ENCODE measurements around the gene TRIM14.

TRIM14 gene

GRCh38 chr9:98159301-98159700, 40.3 kb upstream of the TRIM14 start:
- CTCF ChIA-PET, result interaction anchor here (0.6 kb wide), 1 partner anchor 88 kb away, joined by 3 read pairs; no protein-coding TSS in a partner anchor
- TF ChIP-seq L3MBTL2 (conservative IDR thresholded peaks at IDR 0.05) (no peak), CTBP1 (IDR thresholded peaks at IDR 0.05; ENCODE audit: borderline replicate concordance) (no peak), ARNT (IDR thresholded peaks at IDR 0.05) (no peak), NFRKB (IDR thresholded peaks at IDR 0.05) (no peak), FOXM1 (IDR thresholded peaks at IDR 0.05; ENCODE audit: borderline replicate concordance) (no peak), BHLHE40 (IDR thresholded peaks at IDR 0.05; ENCODE audit: borderline replicate concordance) (no peak), FOXK2 (IDR thresholded peaks at IDR 0.05) (no peak)
- POLR2A ChIA-PET, result no interaction called here
- DNase-seq (ENCODE audit: extremely low spot score), result no peak

GRCh38 chr9:98158071-98158831, 39.2 kb upstream of the TRIM14 start:
- CTCF ChIA-PET, result no interaction called here
- TF ChIP-seq ELF4 (IDR thresholded peaks at IDR 0.05) (no peak), HDGF (IDR thresholded peaks at IDR 0.05; ENCODE audit: borderline replicate concordance) (no peak), L3MBTL2 (conservative IDR thresholded peaks at IDR 0.05) (no peak), PKNOX1 (IDR thresholded peaks at IDR 0.05) (no peak), TARDBP (IDR thresholded peaks at IDR 0.05) (no peak), BHLHE40 (IDR thresholded peaks at IDR 0.05; ENCODE audit: borderline replicate concordance) (no peak), NFRKB (IDR thresholded peaks at IDR 0.05) (no peak), FOXA1 (IDR thresholded peaks at IDR 0.05) (no peak)
- no peak for DNase-seq (ENCODE audit: extremely low spot score)

GRCh38 chr9:98157372-98157771, 38.4 kb upstream of the TRIM14 start:
- DNase-seq (ENCODE audit: extremely low spot score), result no peak
- POLR2A ChIA-PET, result no interaction called here
- CTCF ChIA-PET, result no interaction called here
- no peak for TF ChIP-seq BHLHE40 (IDR thresholded peaks at IDR 0.05; ENCODE audit: borderline replicate concordance)
- no peak for TF ChIP-seq CTBP1 (IDR thresholded peaks at IDR 0.05; ENCODE audit: borderline replicate concordance)
- no peak for TF ChIP-seq PKNOX1 (IDR thresholded peaks at IDR 0.05)
- TF ChIP-seq FOXA1 (IDR thresholded peaks at IDR 0.05), result no peak
- TF ChIP-seq LEF1 (IDR thresholded peaks at IDR 0.05; ENCODE audit: borderline replicate concordance), result no peak
- no peak for TF ChIP-seq NFRKB (IDR thresholded peaks at IDR 0.05)
- TF ChIP-seq SP1 (IDR thresholded peaks at IDR 0.05), result no peak
- TF ChIP-seq FOXM1 (IDR thresholded peaks at IDR 0.05; ENCODE audit: borderline replicate concordance), result no peak
- no peak for TF ChIP-seq FOXK2 (IDR thresholded peaks at IDR 0.05)
- no peak for TF ChIP-seq ZNF384 (IDR thresholded peaks at IDR 0.05)
- TF ChIP-seq HDGF (IDR thresholded peaks at IDR 0.05; ENCODE audit: borderline replicate concordance), result no peak
- no peak for TF ChIP-seq L3MBTL2 (conservative IDR thresholded peaks at IDR 0.05)
- TF ChIP-seq ELF4 (IDR thresholded peaks at IDR 0.05), result no peak

More at GRCh38 chr9:98158071-98158831, 39.2 kb upstream of the TRIM14 start:
- POLR2A ChIA-PET, result no interaction called here

- CTCF ChIA-PET, result no interaction called here
- DNase-seq (ENCODE audit: extremely low spot score), result no peak
- TF ChIP-seq ELF4 (IDR thresholded peaks at IDR 0.05), result no peak
- TF ChIP-seq BHLHE40 (IDR thresholded peaks at IDR 0.05; ENCODE audit: borderline replicate concordance), result no peak
- no peak for TF ChIP-seq NFRKB (IDR thresholded peaks at IDR 0.05)
- TF ChIP-seq PKNOX1 (IDR thresholded peaks at IDR 0.05), result no peak
- TF ChIP-seq FOXK2 (IDR thresholded peaks at IDR 0.05), result no peak
- TF ChIP-seq L3MBTL2 (conservative IDR thresholded peaks at IDR 0.05), result no peak
- TF ChIP-seq SUZ12 (IDR thresholded peaks at IDR 0.05), result no peak
- no peak for TF ChIP-seq TARDBP (IDR thresholded peaks at IDR 0.05)
- no peak for TF ChIP-seq CTBP1 (IDR thresholded peaks at IDR 0.05; ENCODE audit: borderline replicate concordance)
- no peak for TF ChIP-seq FOXM1 (IDR thresholded peaks at IDR 0.05; ENCODE audit: borderline replicate concordance)
- no peak for TF ChIP-seq FOXA1 (IDR thresholded peaks at IDR 0.05)
- TF ChIP-seq SP1 (IDR thresholded peaks at IDR 0.05), result no peak
- POLR2A ChIA-PET, result no interaction called here
These were observed 35.7 kb upstream of the TRIM14 start for GRCh38 chr9:98154678-98155077.

- POLR2A ChIA-PET, result no interaction called here
- DNase-seq (ENCODE audit: extremely low spot score), result no peak
- TF ChIP-seq SUZ12 (IDR thresholded peaks at IDR 0.05) (no peak), HDGF (IDR thresholded peaks at IDR 0.05; ENCODE audit: borderline replicate concordance) (no peak), SP1 (IDR thresholded peaks at IDR 0.05) (no peak)
- CTCF ChIA-PET, result no interaction called here
These were observed 33.5 kb upstream of the TRIM14 start for GRCh38 chr9:98152526-98152925.

- CTCF ChIA-PET, result no interaction called here
- TF ChIP-seq ZNF384 (IDR thresholded peaks at IDR 0.05) (no peak), FOXK2 (IDR thresholded peaks at IDR 0.05) (no peak), ARNT (IDR thresholded peaks at IDR 0.05) (no peak), LEF1 (IDR thresholded peaks at IDR 0.05; ENCODE audit: borderline replicate concordance) (no peak), SUZ12 (IDR thresholded peaks at IDR 0.05) (no peak), FOXM1 (IDR thresholded peaks at IDR 0.05; ENCODE audit: borderline replicate concordance) (no peak), PKNOX1 (IDR thresholded peaks at IDR 0.05) (no peak), FOXA1 (IDR thresholded peaks at IDR 0.05) (no peak), SP1 (IDR thresholded peaks at IDR 0.05) (no peak), CTBP1 (IDR thresholded peaks at IDR 0.05; ENCODE audit: borderline replicate concordance) (no peak), HDGF (IDR thresholded peaks at IDR 0.05; ENCODE audit: borderline replicate concordance) (no peak), L3MBTL2 (conservative IDR thresholded peaks at IDR 0.05) (no peak), ELF4 (IDR thresholded peaks at IDR 0.05) (no peak), BHLHE40 (IDR thresholded peaks at IDR 0.05; ENCODE audit: borderline replicate concordance) (no peak), TARDBP (IDR thresholded peaks at IDR 0.05) (no peak), NFRKB (IDR thresholded peaks at IDR 0.05) (no peak)
- DNase-seq (ENCODE audit: extremely low spot score), result no peak
- POLR2A ChIA-PET, result no interaction called here
These were observed 31.7 kb upstream of the TRIM14 start for GRCh38 chr9:98150721-98151120.

Measured in HEK293T (cell line).